Neuron (in vitro differentiated cells): ENCODE measurements around the gene AKAP12.

Experiments used
- H2AFZ ChIP-seq: one replicate; pipeline ENCODE4 v1.6.1; 2013; ENCODE audit warnings: low read depth, mild to moderate bottlenecking, inconsistent platforms, low read length, moderate library complexity
- H3K27me3 ChIP-seq: one replicate; pipeline ENCODE4 v1.6.1; 2013; ENCODE audit warnings: low read length; ENCODE audit not compliant: insufficient read depth
- H3K36me3 ChIP-seq: one replicate; pipeline ENCODE4 v1.6.1; 2013; ENCODE audit warnings: low read length; ENCODE audit not compliant: insufficient read depth
- H3K4me1 ChIP-seq: one replicate; pipeline ENCODE4 v1.6.1; 2013; ENCODE audit warnings: low read length; ENCODE audit not compliant: insufficient read depth
- H3K4me3 ChIP-seq: 2 replicates; pipeline ENCODE4 v1.5.1; 2013; ENCODE audit warnings: mild to moderate bottlenecking, low read length, moderate library complexity
- H3K9me3 ChIP-seq: one replicate; pipeline ENCODE4 v1.6.1; 2013; ENCODE audit warnings: low read length

Gene AKAP12

DNA sequence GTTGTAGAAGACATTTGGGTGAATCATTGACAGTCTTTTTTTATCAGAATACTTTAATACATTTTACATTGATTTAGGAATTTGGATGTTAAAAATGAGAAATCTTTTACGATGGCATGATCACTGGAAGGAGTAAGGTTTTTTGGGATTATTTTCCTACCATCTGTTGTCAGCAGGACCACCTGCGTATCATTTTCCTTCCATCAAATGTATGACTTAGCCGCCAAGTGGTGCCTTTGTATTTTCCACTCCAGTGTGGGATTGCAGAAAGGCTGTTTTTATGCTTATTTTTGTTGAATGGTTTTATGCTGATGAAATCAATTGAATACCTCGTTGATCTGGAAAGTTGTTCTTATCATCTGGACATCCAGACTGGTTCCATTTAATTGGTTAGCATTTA, 35.8 kb downstream of the AKAP12 start:
- no peaks in the 10 kb centered on the region for H3K9me3 ChIP-seq

DNA sequence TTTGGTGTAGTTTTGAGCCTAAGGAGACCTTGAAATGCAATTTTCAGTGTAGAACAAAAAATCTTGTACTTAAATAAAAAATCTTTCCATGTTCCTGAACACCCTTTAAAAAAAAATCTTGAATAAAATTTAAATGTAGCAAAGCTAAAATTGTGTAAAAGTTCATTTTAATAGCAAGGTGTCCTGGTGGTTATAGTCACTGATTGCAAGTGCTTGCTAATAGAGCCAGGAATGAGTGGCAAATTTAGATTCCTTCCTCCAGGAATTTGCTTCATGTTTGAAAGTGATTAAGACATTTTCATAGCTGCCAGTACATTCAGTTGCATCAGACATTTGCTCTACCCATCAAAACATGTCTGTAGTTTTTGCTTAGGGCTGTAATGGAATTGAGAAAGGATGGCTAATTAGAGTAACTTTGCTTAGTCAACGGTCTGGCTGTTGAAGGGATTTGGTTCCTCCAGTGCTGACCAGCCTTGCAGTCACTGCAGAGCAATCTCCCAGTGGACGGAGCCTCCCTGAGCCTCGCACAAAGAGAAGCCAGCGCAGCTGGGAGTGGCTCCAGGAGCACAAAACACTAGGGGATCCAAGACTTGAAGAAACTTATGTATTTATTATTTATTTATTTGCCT, 36.5 kb downstream of the AKAP12 start:
- peaks cover 8% of the 10 kb centered on the region for H3K4me1 ChIP-seq
- H3K9me3 ChIP-seq: no peaks in the 10 kb centered on the region
- H3K36me3 ChIP-seq: no peaks in the 10 kb centered on the region
- H2AFZ ChIP-seq: no peak overlapping the region
- no peak overlapping the region for H3K4me3 ChIP-seq
- H3K27me3 ChIP-seq: no peaks in the 10 kb centered on the region

More for the DNA sequence above, 35.8 kb downstream of the AKAP12 start:
- Histone ChIP-seq H3K36me3 (no peaks in the 10 kb centered on the region), H3K27me3 (no peaks in the 10 kb centered on the region), H3K4me1 (peaks cover 8% of the 10 kb centered on the region), H2AFZ (no peak overlapping the region), H3K4me3 (no peak overlapping the region)

GRCh38 chr6:151279891-151280290, 40.1 kb downstream of the AKAP12 start:
- Histone ChIP-seq H3K4me3 (no peak overlapping the region), H3K9me3 (no peaks in the 10 kb centered on the region), H3K27me3 (no peaks in the 10 kb centered on the region), H2AFZ (no peak overlapping the region), H3K36me3 (no peaks in the 10 kb centered on the region), H3K4me1 (peaks cover 8% of the 10 kb centered on the region)

- H3K36me3 ChIP-seq: no peaks in the 10 kb centered on the region
- H3K9me3 ChIP-seq: no peaks in the 10 kb centered on the region
- H2AFZ ChIP-seq: no peak overlapping the region
- H3K4me3 ChIP-seq: no peak overlapping the region
- H3K4me1 ChIP-seq: peaks cover 7% of the 10 kb centered on the region
- no peaks in the 10 kb centered on the region for H3K27me3 ChIP-seq
These were observed 41.1 kb downstream of the AKAP12 start for GRCh38 chr6:151280859-151281258.

- Histone ChIP-seq H3K36me3 (no peaks in the 10 kb centered on the region), H3K9me3 (peaks cover 2% of the 10 kb centered on the region), H3K4me3 (no peak overlapping the region), H3K27me3 (no peaks in the 10 kb centered on the region), H3K4me1 (no peaks in the 10 kb centered on the region), H2AFZ (no peak overlapping the region)
These were observed 44.2 kb downstream of the AKAP12 start for GRCh38 chr6:151284012-151284411.

DNA sequence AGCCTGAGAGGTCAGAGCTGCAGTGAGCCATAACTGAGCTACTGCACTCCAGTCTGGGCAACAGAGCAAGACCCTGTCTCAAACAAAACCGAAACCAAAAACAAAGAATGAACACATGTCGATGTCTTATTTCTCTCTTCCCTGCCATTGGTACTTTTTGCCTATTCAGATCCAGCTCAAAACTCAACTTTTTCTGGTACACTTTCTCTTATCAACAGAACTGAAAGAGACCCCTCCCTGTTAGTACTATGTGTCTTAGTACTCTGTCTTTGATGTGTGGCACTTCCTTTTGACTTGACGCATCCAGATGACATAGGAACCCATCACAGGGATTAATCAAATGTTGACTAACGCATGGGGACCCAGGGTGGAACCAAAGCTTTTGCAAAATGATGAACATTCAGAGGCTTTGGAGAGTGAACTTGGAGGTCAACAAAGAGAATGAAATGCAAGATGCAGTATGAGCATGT, 44.8 kb downstream of the AKAP12 start:
- Histone ChIP-seq H3K4me1 (no peaks in the 10 kb centered on the region), H3K36me3 (no peaks in the 10 kb centered on the region), H3K4me3 (no peak overlapping the region), H3K27me3 (no peaks in the 10 kb centered on the region), H3K9me3 (peaks cover 2% of the 10 kb centered on the region), H2AFZ (no peak overlapping the region)

DNA sequence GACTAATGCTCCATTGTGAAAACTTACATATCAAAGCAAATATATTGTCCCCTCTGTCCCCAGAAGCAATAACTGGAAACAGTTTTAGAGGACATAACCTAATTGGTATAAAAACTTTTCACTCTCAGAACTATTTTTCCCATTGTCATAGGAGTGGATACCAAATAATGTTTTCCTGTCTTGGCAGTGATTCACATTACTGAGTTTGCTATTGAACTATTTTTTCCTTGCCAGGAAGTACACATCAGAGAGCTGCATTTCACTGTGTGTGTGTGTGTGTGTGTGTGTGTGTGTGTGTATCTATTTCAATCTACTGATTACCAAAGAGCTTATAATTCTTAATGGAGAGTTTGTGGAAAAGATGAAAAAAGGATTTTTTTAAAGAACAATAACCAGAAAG, 45.4 kb downstream of the AKAP12 start:
- Histone ChIP-seq H3K9me3 (peaks cover 2% of the 10 kb centered on the region), H3K4me3 (no peak overlapping the region), H2AFZ (no peak overlapping the region), H3K27me3 (no peaks in the 10 kb centered on the region), H3K36me3 (no peaks in the 10 kb centered on the region), H3K4me1 (no peaks in the 10 kb centered on the region)

DNA sequence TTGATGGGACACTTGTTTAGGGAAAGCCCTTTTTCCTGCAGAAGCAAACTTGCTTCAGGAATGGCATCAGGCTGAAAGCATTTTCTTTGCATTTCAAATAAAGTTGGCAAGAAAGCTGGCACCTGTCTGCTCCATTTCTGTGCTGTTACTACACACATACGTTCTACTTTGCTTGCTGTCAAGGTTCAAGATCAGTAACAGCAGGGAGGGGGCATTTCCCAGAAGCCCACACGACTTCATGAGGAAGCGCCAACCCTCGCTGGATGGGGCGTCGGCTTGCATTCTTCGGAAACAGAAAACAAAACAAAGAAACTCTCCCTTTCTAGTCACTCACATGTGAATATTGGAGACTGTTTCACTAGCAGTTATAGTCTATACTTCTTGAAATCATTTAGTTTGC, 46.4 kb downstream of the AKAP12 start:
- Histone ChIP-seq H3K4me1 (peaks cover 3% of the 10 kb centered on the region), H3K36me3 (no peaks in the 10 kb centered on the region), H3K9me3 (peaks cover 2% of the 10 kb centered on the region), H2AFZ (no peak overlapping the region), H3K4me3 (no peak overlapping the region), H3K27me3 (no peaks in the 10 kb centered on the region)

DNA sequence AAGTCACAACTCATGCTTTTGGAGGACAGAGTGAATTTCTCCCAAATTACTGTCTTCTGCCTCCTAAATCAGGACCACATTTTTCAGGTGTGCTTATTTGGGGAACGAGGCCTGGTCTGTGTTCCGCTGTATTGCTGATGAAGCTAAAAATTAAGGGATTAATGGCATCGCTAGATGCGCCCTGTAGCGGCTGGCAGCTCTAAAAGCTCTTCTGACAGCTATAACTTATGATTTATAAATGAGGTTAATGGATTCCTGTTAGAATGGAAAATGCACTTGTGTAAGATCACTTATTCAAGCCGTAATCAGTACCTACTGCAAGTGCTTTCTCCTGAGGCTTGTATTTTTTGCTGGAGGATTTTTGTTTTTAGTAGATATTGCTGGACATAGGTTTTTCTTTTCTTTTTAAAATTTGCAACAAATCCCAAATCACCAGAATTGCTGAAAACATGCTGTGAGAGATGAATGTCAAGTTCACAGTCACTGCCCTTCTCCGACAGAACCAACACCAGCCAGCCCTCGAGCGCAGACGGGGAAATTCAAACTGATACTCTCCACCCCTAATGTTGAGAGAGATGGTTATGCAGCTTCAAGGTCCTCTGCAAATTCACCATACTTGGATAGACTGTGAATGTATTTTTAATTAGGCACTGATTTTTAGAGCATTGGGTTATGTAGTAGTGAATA, 49.1 kb downstream of the AKAP12 start:
- Histone ChIP-seq H3K4me1 (peaks cover 15% of the 10 kb centered on the region), H2AFZ (no peak overlapping the region), H3K27me3 (no peaks in the 10 kb centered on the region), H3K4me3 (no peak overlapping the region), H3K9me3 (peaks cover 2% of the 10 kb centered on the region), H3K36me3 (no peaks in the 10 kb centered on the region)

GRCh38 chr6:151289399-151290007, 49.7 kb downstream of the AKAP12 start:
- Histone ChIP-seq H3K27me3 (no peaks in the 10 kb centered on the region), H3K36me3 (no peaks in the 10 kb centered on the region), H3K9me3 (peaks cover 2% of the 10 kb centered on the region), H3K4me3 (no peak overlapping the region), H3K4me1 (peaks cover 15% of the 10 kb centered on the region), H2AFZ (no peak overlapping the region)

DNA sequence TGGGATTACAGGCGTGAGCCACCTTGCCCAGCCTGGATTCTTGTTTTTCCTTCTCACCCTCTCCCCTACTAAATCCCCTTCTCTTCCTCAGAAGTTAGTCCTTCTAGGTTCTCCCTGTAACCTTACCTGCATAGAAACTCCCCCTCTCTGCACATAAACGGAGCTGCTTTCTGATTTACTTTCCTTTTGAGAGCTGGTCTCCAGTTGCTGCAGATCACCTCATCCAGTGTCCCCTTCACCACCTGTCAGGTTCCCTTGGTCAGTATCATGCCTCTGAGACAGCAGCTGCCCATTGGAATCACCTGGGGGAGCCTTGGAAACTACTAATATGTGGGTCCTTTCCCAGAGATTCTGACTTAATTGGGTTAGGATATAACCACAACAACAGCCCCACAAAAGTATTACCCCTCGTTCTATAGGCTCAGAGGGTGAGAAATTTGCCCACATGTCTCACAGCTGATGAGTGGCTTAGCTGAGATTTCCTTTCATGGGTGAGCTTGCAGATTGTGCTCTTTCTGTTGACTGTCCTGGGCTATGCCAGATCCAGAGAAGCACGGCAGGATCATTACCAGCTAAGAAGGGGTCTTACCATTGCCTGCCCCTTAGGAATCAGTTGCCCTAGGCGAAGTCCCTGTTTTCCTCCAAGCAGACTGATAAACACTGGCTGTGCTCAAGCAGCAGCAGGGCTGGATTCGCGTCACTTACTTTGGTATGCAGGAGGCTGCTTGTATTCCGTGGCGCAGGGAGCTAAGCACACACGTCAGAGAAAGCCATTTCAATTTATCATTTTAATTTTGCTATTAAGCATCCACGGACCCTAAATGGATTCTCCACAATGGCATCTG, 51.3 kb downstream of the AKAP12 start:
- H3K36me3 ChIP-seq: no peaks in the 10 kb centered on the region
- H3K4me3 ChIP-seq: no peak overlapping the region
- no peaks in the 10 kb centered on the region for H3K27me3 ChIP-seq
- no peak overlapping the region for H2AFZ ChIP-seq
- H3K4me1 ChIP-seq: peaks cover 15% of the 10 kb centered on the region
- peaks cover 2% of the 10 kb centered on the region for H3K9me3 ChIP-seq

GRCh38 chr6:151291722-151292059, 51.9 kb downstream of the AKAP12 start:
- Histone ChIP-seq H3K27me3 (no peaks in the 10 kb centered on the region), H3K4me1 (peaks cover 15% of the 10 kb centered on the region), H3K9me3 (peaks cover 2% of the 10 kb centered on the region), H3K4me3 (no peak overlapping the region), H2AFZ (no peak overlapping the region), H3K36me3 (no peaks in the 10 kb centered on the region)
